CD4-positive, alpha-beta memory T cell (primary cell): ENCODE data around the gene CSTF2. TPM values are rescaled to one million over a fixed set of nuclear protein-coding genes. Genes with fewer than 3 reads are reported as not detected.
"Not testable (repeated sequence)": the region's sequence is repeated elsewhere in the genome, so short reads cannot be mapped to it uniquely, and the experiment has no call there.

Experiments
- CTCF ChIA-PET: fragments of 350-600 bp; sonication (Branson Sonifier 250); formaldehyde crosslinking; loops from one replicate; lab custom pipeline; 2021; ENCODE audit warnings: inconsistent platforms; ENCODE audit not compliant: partially characterized antibody; lab: Charles Lee
- POLR2A ChIA-PET: fragments of 350-600 bp; sonication (Branson Sonifier 250); formaldehyde crosslinking; loops from one replicate; lab custom pipeline; 2021; ENCODE audit not compliant: partially characterized antibody; lab: Charles Lee
- DNase-seq, 5 donors: peaks; one replicate each; pipeline versions ENCODE4 v3.0.0 to v3.0.0-alpha.2; 2020 to 2022; ENCODE audit warnings: mixed read lengths in 1 of 5
- H3K27ac ChIP-seq: one replicate; pipeline ENCODE4 v1.7.0; 2013; ENCODE audit warnings: low read depth, low read length
- H3K27me3 ChIP-seq: 2 replicates; pipeline ENCODE4 v1.7.0; 2013; ENCODE audit warnings: mild to moderate bottlenecking, low read length, moderate library complexity; ENCODE audit not compliant: insufficient read depth
- H3K36me3 ChIP-seq: 2 replicates; pipeline ENCODE4 v1.7.0; 2013; ENCODE audit warnings: mild to moderate bottlenecking, low read length, moderate library complexity; ENCODE audit not compliant: insufficient read depth
- H3K4me1 ChIP-seq: 2 replicates; pipeline ENCODE4 v1.7.0; 2013; ENCODE audit warnings: mild to moderate bottlenecking, low read length, moderate library complexity; ENCODE audit not compliant: insufficient read depth
- H3K4me3 ChIP-seq, 2 donors: one replicate each; pipeline ENCODE4 v1.7.0; 2013; ENCODE audit warnings: low read length in 2 of 2, mild to moderate bottlenecking in 1 of 2
- H3K9me3 ChIP-seq, 2 donors: one replicate each; pipeline ENCODE4 v1.7.0; 2013; ENCODE audit warnings: low read length in 2 of 2, control low read depth in 1 of 2; ENCODE audit not compliant: control insufficient read depth in 1 of 2
- H3K27ac Mint-ChIP-seq, 7 donors: one replicate each; pipeline ENCODE4 v1.8.0; 2020 to 2021; ENCODE audit warnings: mixed read lengths in 7 of 7, mild to moderate bottlenecking in 6 of 7, inconsistent platforms in 3 of 7, moderate library complexity in 3 of 7
- H3K27me3 Mint-ChIP-seq, 2 donors: one replicate each; pipeline ENCODE4 v1.8.0; 2020 to 2021; ENCODE audit warnings: mixed read lengths in 2 of 2
- H3K36me3 Mint-ChIP-seq, 2 donors: one replicate each; pipeline ENCODE4 v1.8.0; 2020 to 2021; ENCODE audit warnings: mixed read lengths in 2 of 2, inconsistent platforms in 1 of 2, mild to moderate bottlenecking in 1 of 2
- H3K4me1 Mint-ChIP-seq, 4 donors: one replicate each; pipeline ENCODE4 v1.8.0; 2020 to 2021; ENCODE audit warnings: mixed read lengths in 4 of 4, mild to moderate bottlenecking in 1 of 4
- H3K4me3 Mint-ChIP-seq, 8 donors: one replicate each; pipeline ENCODE4 v1.8.0; 2020 to 2021; ENCODE audit warnings: mixed read lengths in 8 of 8, mild to moderate bottlenecking in 7 of 8, moderate library complexity in 6 of 8, inconsistent platforms in 3 of 8
- H3K9me3 Mint-ChIP-seq, 8 donors: one replicate each; pipeline ENCODE4 v1.8.0; 2020 to 2021; ENCODE audit warnings: mixed read lengths in 8 of 8, mild to moderate bottlenecking in 5 of 8, inconsistent platforms in 3 of 8, moderate library complexity in 1 of 8
- intact Hi-C: fragments of 100-400 bp; cut with micrococcal nuclease; formaldehyde crosslinking; loops from one replicate; pipeline ENCODE4 v1.15.1; 2023
- polyA plus RNA-seq, 2 donors: library from polyadenylated mRNA; unstranded; fragments of 300-500 nt; fragmentation: Illumina TruSeq; gene quantifications; one replicate each; pipeline ENCODE4 v1.2.3, GENCODE V29; 2021
- total RNA-seq, 2 experiments: library from RNA; stranded (reverse); gene quantifications; one replicate each; pipeline ENCODE4 v1.2.3, GENCODE V29; 2021

Gene CSTF2
- 10 to 100 TPM; 14.7 to 15.2 TPM for total RNA-seq
- polyA plus RNA-seq: 10 to 100 TPM in 1 of 2 donors, 1 to 10 TPM in 1; 9.5 to 13.4 TPM

GRCh38 chrX:100819837-100820666 lies at the start of gene CSTF2:
TSS of gene CSTF2 (plus strand) at chrX:100820391. CDS start at chrX:100820417, 26 bp downstream.
- Mint-ChIP-seq H3K4me1 (peaks cover 5 to 15% (median 8%) of the 10 kb centered on the region in 4 donors), H3K27me3 (peaks cover 0 to 2% of the 10 kb centered on the region in 2 donors), H3K27ac (peak within 1 kb of the TSS; percentile 80 to 99 (median 95)), H3K4me3 (peak within 1 kb of the TSS; percentile 84 to 92 (median 88)), H3K36me3 (peaks cover 4 to 32% of the 10 kb centered on the region in 2 donors), H3K9me3 (peaks cover 0 to 2% (median 0%) of the 10 kb centered on the region in 8 donors)
- Histone ChIP-seq H3K4me1 (peaks cover 4% of the 10 kb centered on the region), H3K27me3 (no peaks in the 10 kb centered on the region), H3K27ac (peak within 1 kb of the TSS; percentile 83), H3K9me3 (no peaks in the 10 kb centered on the region), H3K4me3 (peak within 1 kb of the TSS; percentile 74 to 81), H3K36me3 (peaks cover 10% of the 10 kb centered on the region)
- intact Hi-C loops: loop anchor here (1.0 to 10.0 kb wide), 5 partner anchors 9 to 1111 kb away; partner anchors contain the start of genes CENPI, GLA and HNRNPH2
- peak; percentile 82 to 90 (median 84) for DNase-seq
- ChIA-PET POLR2A (interaction anchor here (0.8 to 1.4 kb wide), 4 partner anchors 9 to 796 kb away, joined by 3 to 8 read pairs (median 6); partner anchors contain the start of gene RPL36A), CTCF (interaction anchor here (1.0 to 1.5 kb wide), 3 partner anchors 10 to 571 kb away, joined by 3 to 6 read pairs (median 4); partner anchors contain the start of gene RPL36A)

DNA sequence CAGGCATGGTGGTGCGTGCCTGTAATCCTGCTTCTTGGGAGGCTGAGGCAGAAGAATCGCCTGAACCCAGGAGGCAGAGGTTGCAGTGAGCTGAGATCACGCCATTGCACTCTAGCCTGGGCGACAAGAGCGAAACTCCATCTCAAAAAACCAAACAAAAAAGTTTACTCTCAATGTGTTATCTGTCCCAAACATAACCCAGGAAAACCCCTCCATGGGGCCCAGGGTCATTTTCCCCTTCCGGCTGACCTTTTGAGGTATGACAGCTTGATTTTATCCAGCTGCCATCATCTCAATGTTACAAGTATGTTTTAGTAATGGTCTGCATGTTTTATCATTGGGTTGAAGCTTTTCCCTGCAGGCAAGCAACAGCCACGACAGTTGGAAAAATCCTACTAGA lies 23.8 kb upstream of the CSTF2 start:
- H3K27ac ChIP-seq, H3K36me3 ChIP-seq, H3K4me1 Mint-ChIP-seq, H3K27me3 ChIP-seq, H3K4me3 Mint-ChIP-seq, H3K27me3 Mint-ChIP-seq, H3K4me3 ChIP-seq, CTCF ChIA-PET, H3K27ac Mint-ChIP-seq, POLR2A ChIA-PET, DNase-seq, H3K4me1 ChIP-seq, H3K9me3 Mint-ChIP-seq, intact Hi-C loops, H3K36me3 Mint-ChIP-seq, H3K9me3 ChIP-seq: not testable (repeated sequence)

- H3K36me3 ChIP-seq: no peaks in the 10 kb centered on the region
- Mint-ChIP-seq H3K27ac (no peak overlapping the region), H3K27me3 (peaks cover 0 to 1% of the 10 kb centered on the region in 2 donors), H3K4me3 (no peak overlapping the region), H3K9me3 (no peaks in the 10 kb centered on the region), H3K4me1 (no peaks in the 10 kb centered on the region), H3K36me3 (no peaks in the 10 kb centered on the region)
- CTCF ChIA-PET: no interaction called here
- H3K27ac ChIP-seq: no peak overlapping the region
- no peak for DNase-seq
- no peak overlapping the region for H3K4me3 ChIP-seq
- H3K27me3 ChIP-seq: no peaks in the 10 kb centered on the region
- H3K9me3 ChIP-seq: no peaks in the 10 kb centered on the region
- POLR2A ChIA-PET: no interaction called here
- intact Hi-C loops: no loop called here
- no peaks in the 10 kb centered on the region for H3K4me1 ChIP-seq
Measured at GRCh38 chrX:100797359-100797758, 22.8 kb upstream of the CSTF2 start.

DNA sequence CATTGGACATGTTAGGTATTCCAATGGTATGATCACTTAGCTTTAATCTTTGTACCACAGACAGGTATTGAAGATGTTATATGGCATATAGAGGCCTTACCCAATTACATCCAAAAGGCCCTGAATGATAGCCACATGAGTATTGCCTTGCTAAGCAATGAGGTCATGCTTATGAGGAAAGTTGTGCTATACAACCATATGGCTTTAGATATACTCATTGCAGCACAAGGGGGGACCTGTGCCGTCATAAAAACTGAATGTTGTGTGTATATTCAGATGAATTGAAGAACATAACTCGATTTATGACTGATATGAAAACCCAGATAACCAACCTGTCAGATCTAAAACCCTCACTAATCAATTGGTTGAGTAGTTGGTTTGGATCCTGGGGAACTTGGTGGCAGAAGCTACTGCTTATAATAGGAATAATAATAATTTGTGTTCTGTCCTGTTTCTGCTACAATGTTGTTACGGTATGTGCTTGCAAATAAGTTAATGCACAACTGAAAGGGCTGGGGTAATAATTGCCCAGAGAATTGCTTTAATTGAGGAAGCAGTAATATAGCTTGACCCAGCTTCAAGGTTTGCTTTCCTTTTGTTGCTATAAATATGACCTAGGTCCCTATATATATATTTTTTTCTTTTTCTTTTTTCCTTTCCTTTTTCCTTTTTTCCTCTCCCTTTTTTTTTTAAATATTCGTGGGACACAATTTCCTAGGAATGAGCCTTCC lies 21.5 kb upstream of the CSTF2 start:
- Histone ChIP-seq H3K27ac (no peak overlapping the region), H3K27me3 (no peaks in the 10 kb centered on the region), H3K4me1 (no peaks in the 10 kb centered on the region), H3K4me3 (no peak overlapping the region), H3K9me3 (no peaks in the 10 kb centered on the region), H3K36me3 (no peaks in the 10 kb centered on the region)
- no peaks in the 10 kb centered on the region for H3K36me3 Mint-ChIP-seq
- intact Hi-C loops: no loop called here
- POLR2A ChIA-PET: no interaction called here
- H3K4me1 Mint-ChIP-seq: no peaks in the 10 kb centered on the region
- CTCF ChIA-PET: interaction anchor here (0.9 kb wide), 1 partner anchor 30 kb away, joined by 3 read pairs; no protein-coding TSS in a partner anchor
- no peak for DNase-seq
- no peaks in the 10 kb centered on the region for H3K9me3 Mint-ChIP-seq
- H3K27me3 Mint-ChIP-seq: peaks cover 1 to 2% of the 10 kb centered on the region in 2 donors
- H3K4me3 Mint-ChIP-seq: no peak overlapping the region
- no peak overlapping the region for H3K27ac Mint-ChIP-seq

GRCh38 chrX:100802843-100803242 lies 17.3 kb upstream of the CSTF2 start:
- Histone ChIP-seq H3K4me3 (no peak overlapping the region), H3K4me1 (no peaks in the 10 kb centered on the region), H3K27me3 (no peaks in the 10 kb centered on the region), H3K36me3 (no peaks in the 10 kb centered on the region), H3K27ac (no peak overlapping the region), H3K9me3 (no peaks in the 10 kb centered on the region)
- no peak overlapping the region for H3K4me3 Mint-ChIP-seq
- ChIA-PET POLR2A (no interaction called here), CTCF (no interaction called here)
- no peaks in the 10 kb centered on the region for H3K36me3 Mint-ChIP-seq
- peaks cover 4 to 8% of the 10 kb centered on the region in 2 donors for H3K27me3 Mint-ChIP-seq
- intact Hi-C loops: no loop called here
- no peak overlapping the region for H3K27ac Mint-ChIP-seq
- no peaks in the 10 kb centered on the region for H3K4me1 Mint-ChIP-seq
- H3K9me3 Mint-ChIP-seq: peaks cover 3 to 25% (median 10%) of the 10 kb centered on the region in 8 donors
- no peak for DNase-seq

GRCh38 chrX:100804780-100805179 lies 15.4 kb upstream of the CSTF2 start:
- H3K9me3 ChIP-seq: no peaks in the 10 kb centered on the region
- H3K4me1 ChIP-seq: no peaks in the 10 kb centered on the region
- Mint-ChIP-seq H3K9me3 (peaks cover 3 to 25% (median 10%) of the 10 kb centered on the region in 8 donors), H3K27me3 (peaks cover 6 to 15% of the 10 kb centered on the region in 2 donors), H3K27ac (no peak overlapping the region), H3K4me3 (no peak overlapping the region), H3K4me1 (no peaks in the 10 kb centered on the region), H3K36me3 (peaks cover 0 to 1% of the 10 kb centered on the region in 2 donors)
- POLR2A ChIA-PET: no interaction called here
- intact Hi-C loops: no loop called here
- H3K27ac ChIP-seq: no peak overlapping the region
- no peak for DNase-seq
- H3K36me3 ChIP-seq: no peaks in the 10 kb centered on the region
- no peaks in the 10 kb centered on the region for H3K27me3 ChIP-seq
- CTCF ChIA-PET: no interaction called here
- H3K4me3 ChIP-seq: no peak overlapping the region

GRCh38 chrX:100808265-100808664 lies 11.9 kb upstream of the CSTF2 start:
- H3K36me3 ChIP-seq, CTCF ChIA-PET, H3K27ac Mint-ChIP-seq, H3K4me1 ChIP-seq, H3K27ac ChIP-seq, H3K4me1 Mint-ChIP-seq, H3K27me3 ChIP-seq, H3K9me3 ChIP-seq, H3K4me3 ChIP-seq, intact Hi-C loops, H3K4me3 Mint-ChIP-seq, POLR2A ChIA-PET, DNase-seq, H3K36me3 Mint-ChIP-seq: not testable (repeated sequence)
- peaks cover 10 to 22% of the 10 kb centered on the region in 2 donors for H3K27me3 Mint-ChIP-seq
- H3K9me3 Mint-ChIP-seq: peaks cover 3 to 25% (median 10%) of the 10 kb centered on the region in 8 donors
